Stimulated activated CD8-positive, alpha-beta memory T cell treated with anti-CD3 and anti-CD28 coated beads, Interleukin-15, amount 100 ng/mL, for 1 hour (primary cell): ENCODE data around the gene LURAP1L.
"Not testable (repeated sequence)": the region's sequence is repeated elsewhere in the genome, so short reads cannot be mapped to it uniquely, and the experiment has no call there.

Source experiments
- DNase-seq: peaks from one replicate; pipeline ENCODE4 v3.0.0-alpha.2; 2020; ENCODE audit warnings: low read depth

LURAP1L gene

DNA sequence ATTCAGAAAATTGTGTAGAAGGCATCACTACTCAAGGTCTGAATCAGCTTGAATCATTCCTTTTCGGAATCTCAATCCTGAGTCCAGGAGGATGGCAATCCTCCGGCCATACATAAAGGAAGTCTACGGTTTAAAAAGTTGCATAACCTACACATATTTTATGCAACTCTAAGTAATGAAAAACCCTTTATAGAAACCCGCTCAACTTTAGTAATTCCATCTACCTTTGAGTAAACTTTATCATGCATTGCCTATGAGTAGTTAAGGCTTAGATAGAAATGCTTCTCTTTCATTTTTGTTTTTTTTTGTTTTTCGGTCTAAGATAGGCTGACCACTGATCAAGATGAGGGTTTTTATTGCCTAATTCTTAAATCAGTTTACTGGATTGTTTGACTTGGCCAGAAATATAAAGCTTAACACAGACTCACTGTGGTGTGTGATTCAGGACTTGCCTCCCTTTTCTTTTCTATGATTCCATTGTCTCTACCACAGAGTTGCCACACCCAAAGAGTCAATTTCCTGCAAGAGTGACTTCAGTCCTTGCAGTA is 85.0 kb downstream of the LURAP1L start:
- no peak for DNase-seq

DNA sequence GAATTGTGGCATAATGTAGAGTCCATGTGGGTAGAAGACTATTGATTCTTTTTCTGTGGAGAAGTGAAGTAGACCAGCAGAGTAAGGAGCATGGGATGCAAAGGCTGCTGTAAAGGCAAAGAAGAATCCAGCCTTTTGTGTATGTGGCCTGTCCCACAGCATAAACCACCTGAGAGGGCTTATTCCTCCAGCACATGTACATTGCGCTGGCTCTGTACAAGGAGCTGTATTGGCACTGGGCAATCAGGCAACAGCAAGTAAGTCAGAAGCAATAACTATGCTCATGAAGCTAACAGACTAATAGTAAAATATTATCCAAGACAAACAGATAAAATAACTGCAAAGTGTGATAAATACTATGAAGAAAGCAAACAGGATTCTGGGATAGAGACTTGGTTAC is 86.2 kb downstream of the LURAP1L start:
- no peak for DNase-seq

DNA sequence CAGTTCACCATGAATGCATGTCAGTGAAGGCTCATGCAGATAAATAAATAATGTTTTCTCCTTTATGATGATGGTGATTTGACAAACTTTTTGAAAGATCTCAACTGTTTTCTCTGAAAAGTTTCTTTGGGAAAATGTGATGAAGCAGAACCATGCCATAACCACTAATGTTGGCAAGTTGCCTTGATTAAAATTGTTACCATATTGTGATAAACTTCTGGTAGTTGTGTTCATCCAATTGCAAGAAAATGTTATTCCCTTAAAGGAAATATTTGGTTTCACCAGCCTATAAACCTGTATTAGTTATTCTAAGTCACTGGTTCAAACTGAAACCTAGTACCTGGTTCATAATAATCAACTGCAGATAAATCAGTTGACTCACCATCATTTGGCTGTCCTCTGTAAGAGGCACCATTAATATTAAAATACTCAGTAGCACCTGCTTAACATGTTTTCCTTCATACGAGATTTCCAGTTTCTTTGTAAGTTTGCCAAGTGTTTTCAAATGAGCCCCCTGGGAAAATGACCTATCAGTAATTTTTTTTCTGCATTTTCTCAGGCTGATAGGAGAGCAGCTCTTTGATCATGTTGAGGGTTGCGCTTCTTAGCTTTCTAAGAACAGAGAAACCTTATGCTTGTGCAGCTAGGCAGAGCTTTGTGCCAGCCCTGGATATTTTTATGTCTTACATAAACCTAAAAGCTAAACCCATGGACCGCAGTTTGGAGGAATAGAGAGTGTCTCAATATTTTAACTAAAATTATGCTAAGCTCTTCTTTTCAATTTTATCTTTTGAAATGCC is 88.0 kb downstream of the LURAP1L start:
- DNase-seq = no peak

DNA sequence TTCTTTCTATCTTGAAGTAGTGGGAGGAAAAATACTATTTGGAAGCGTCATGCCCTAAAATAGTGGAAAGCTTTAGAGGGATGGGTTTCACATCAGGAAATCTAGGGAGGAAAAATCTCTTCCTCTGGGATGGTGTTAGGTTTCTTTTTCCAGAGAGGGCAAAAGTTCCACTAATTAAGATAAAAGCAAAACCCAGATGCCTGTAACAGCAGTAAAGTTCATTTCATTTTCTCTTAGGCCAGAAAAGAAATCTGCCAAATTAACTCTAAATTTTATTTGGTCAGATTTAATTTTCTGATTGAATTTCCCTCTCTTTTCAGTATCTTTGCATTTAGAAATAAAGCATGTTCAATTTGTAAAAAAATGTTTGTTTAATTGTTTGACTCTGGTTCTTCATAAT is 88.8 kb downstream of the LURAP1L start:
- DNase-seq = no peak

DNA sequence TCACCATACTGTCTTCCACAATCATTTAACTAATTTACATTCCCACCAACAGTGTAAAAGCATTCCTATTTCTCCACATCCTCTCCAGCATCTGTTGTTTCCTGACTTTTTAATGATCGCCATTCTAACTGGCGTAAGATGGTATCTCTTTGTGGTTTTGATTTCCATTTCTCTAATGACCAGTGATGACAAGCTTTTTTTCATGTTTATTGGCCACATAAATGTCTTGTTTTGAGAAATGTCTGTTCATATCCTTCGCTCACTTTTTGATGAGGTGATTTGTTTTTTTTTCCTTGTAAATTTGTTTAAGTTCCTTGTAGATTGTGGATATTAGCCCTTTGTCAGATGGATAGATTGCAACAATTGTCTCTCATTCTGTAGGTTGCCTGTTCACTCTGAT is 90.6 kb downstream of the LURAP1L start:
- not testable (repeated sequence) for DNase-seq
